Measurements from ENCODE around the gene NIPBL. TPM values are rescaled to one million over a fixed set of nuclear protein-coding genes. Genes with fewer than 3 reads are reported as not detected.

The NIPBL gene
- total and polyA plus RNA-seq, 2 experiments from 2014 or later = 18.5 to 35.0 TPM

- Histone ChIP-seq H3K36me3 (replicated peaks; ENCODE audit: insufficient read depth, low read depth) (no peaks in the 10 kb centered on the region), H3K9me3 (ENCODE audit: low read depth) (no peaks in the 10 kb centered on the region), H3K27me3 (no peaks in the 10 kb centered on the region), H3K27ac (no peak overlapping the region), H4K20me1 (ENCODE audit: insufficient read depth, poor library complexity, severe bottlenecking) (peaks cover 63% of the 10 kb centered on the region), H2AFZ (no peak overlapping the region), H3K4me2 (no peak overlapping the region), H3K9me2 (replicated peaks; ENCODE audit: insufficient read depth) (no peaks in the 10 kb centered on the region), H3K79me2 (peaks cover 83% of the 10 kb centered on the region), H3K4me3 (no peak overlapping the region), H3K4me1 (ENCODE audit: insufficient read depth) (peaks cover 10% of the 10 kb centered on the region)
- WGBS (ENCODE audit: low lambda C conversion rate, missing lambda C conversion rate) = 87% methylated on average over 2 of the region's 2 CpGs
- no peak for DNase-seq (ENCODE audit: low spot score)
- TF ChIP-seq EZH2phosphoT487 (IDR thresholded peaks at IDR 0.05; ENCODE audit: low read depth, severe bottlenecking, unreplicated experiment) = no peak
- TF ChIP-seq CTCF (IDR thresholded peaks at IDR 0.05; ENCODE audit: poor library complexity) = no peak
- TF ChIP-seq EZH2 (IDR thresholded peaks at IDR 0.05; ENCODE audit: borderline replicate concordance) = no peak
These were observed 76.5 kb downstream of the NIPBL start for GRCh38 chr5:36953043-36953442.

GRCh38 chr5:36957953-36958537, 81.5 kb downstream of the NIPBL start:
- Histone ChIP-seq H3K4me3 (no peak overlapping the region), H3K9me2 (replicated peaks; ENCODE audit: insufficient read depth) (no peaks in the 10 kb centered on the region), H3K79me2 (peaks cover 44% of the 10 kb centered on the region), H3K27ac (no peak overlapping the region), H3K36me3 (replicated peaks; ENCODE audit: insufficient read depth, low read depth) (no peaks in the 10 kb centered on the region), H3K9me3 (ENCODE audit: low read depth) (no peaks in the 10 kb centered on the region), H3K4me2 (no peak overlapping the region), H3K4me1 (ENCODE audit: insufficient read depth) (no peaks in the 10 kb centered on the region), H3K27me3 (no peaks in the 10 kb centered on the region), H2AFZ (no peak overlapping the region), H4K20me1 (ENCODE audit: insufficient read depth, poor library complexity, severe bottlenecking) (peaks cover 17% of the 10 kb centered on the region)
- no peak for TF ChIP-seq EZH2 (IDR thresholded peaks at IDR 0.05; ENCODE audit: borderline replicate concordance)
- no peak for TF ChIP-seq EZH2phosphoT487 (IDR thresholded peaks at IDR 0.05; ENCODE audit: low read depth, severe bottlenecking, unreplicated experiment)
- TF ChIP-seq CTCF (IDR thresholded peaks at IDR 0.05; ENCODE audit: poor library complexity) = no peak
- DNase-seq (ENCODE audit: low spot score) = no peak
- 83% methylated on average over 3 of the region's 3 CpGs for WGBS (ENCODE audit: low lambda C conversion rate, missing lambda C conversion rate)

GRCh38 chr5:36958612-36959011, 82.0 kb downstream of the NIPBL start:
- 82% methylated on average over 2 of the region's 2 CpGs for WGBS (ENCODE audit: low lambda C conversion rate, missing lambda C conversion rate)
- H3K4me2 ChIP-seq = no peak overlapping the region
- TF ChIP-seq EZH2 (IDR thresholded peaks at IDR 0.05; ENCODE audit: borderline replicate concordance) = no peak
- TF ChIP-seq CTCF (IDR thresholded peaks at IDR 0.05; ENCODE audit: poor library complexity) = no peak
- no peak for TF ChIP-seq EZH2phosphoT487 (IDR thresholded peaks at IDR 0.05; ENCODE audit: low read depth, severe bottlenecking, unreplicated experiment)
- no peaks in the 10 kb centered on the region for H3K36me3 ChIP-seq (replicated peaks; ENCODE audit: insufficient read depth, low read depth)
- peaks cover 12% of the 10 kb centered on the region for H4K20me1 ChIP-seq (ENCODE audit: insufficient read depth, poor library complexity, severe bottlenecking)
- H2AFZ ChIP-seq = no peak overlapping the region
- H3K4me1 ChIP-seq (ENCODE audit: insufficient read depth) = no peaks in the 10 kb centered on the region
- no peak overlapping the region for H3K4me3 ChIP-seq
- no peaks in the 10 kb centered on the region for H3K27me3 ChIP-seq
- H3K9me2 ChIP-seq (replicated peaks; ENCODE audit: insufficient read depth) = no peaks in the 10 kb centered on the region
- no peak for DNase-seq (ENCODE audit: low spot score)
- H3K9me3 ChIP-seq (ENCODE audit: low read depth) = no peaks in the 10 kb centered on the region
- peaks cover 38% of the 10 kb centered on the region for H3K79me2 ChIP-seq
- no peak overlapping the region for H3K27ac ChIP-seq

Measured in hepatocyte (in vitro differentiated cells).